GM21619 (cell line): ENCODE results near the gene AICDA.
"Not testable (repeated sequence)": the region's sequence is repeated elsewhere in the genome, so short reads cannot be mapped to it uniquely, and the experiment has no call there.

Experiments
- ATAC-seq: cut with Tn5 transposase; IDR thresholded peaks from one replicate; pipeline ENCODE4 v1.9.1; 2021; ENCODE audit not compliant: unreplicated experiment

AICDA gene

GRCh38 chr12:8613881-8614280 is 1.2 kb upstream of the AICDA start:
- not testable (repeated sequence) for ATAC-seq

DNA sequence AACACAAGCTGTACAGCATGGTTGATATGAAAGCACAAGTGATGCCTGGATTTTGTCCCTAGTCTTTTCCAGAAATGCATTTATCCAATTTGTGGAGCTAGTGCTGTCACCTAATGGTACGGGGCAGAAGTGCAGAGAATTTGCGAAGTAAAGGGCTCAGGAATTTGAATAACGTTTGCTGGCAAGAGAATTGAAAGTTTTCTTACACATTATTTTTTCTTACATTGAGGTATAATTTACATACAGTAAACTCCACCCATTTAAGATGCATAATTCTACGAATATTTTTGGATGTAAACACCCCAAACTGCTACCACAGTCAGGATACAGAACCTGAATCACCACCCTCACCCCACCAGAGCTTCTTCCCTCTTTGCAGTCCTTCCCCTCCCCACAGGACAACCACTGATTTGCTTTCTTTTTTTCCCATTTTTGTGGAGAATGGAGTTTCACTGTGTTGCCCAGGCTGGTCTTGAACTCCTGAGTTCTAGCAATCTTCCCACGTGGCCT is 3.5 kb downstream of the AICDA start:
- no peak for ATAC-seq

DNA sequence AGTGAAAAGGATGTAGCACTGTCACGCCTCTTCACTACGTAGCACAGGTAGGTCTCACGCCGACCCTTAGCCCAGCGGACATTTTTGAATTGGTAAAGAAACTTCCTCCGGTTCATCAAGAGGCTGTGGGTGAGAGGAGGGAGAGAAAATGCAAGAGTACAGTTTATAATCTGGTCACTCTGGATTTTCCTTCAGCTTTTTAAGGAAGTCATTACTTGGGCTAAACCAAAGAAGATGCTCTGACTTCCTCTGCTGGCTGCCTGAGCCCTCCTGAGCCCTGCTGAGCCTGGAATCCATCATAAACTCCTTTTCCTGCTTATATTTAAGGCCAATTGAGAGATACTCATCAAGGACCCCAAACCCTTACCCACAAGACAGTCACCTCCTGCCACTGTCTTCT is 5.8 kb downstream of the AICDA start:
- ATAC-seq = no peak

GRCh38 chr12:8605057-8605456 is 7.6 kb downstream of the AICDA start:
- ATAC-seq = no peak

DNA sequence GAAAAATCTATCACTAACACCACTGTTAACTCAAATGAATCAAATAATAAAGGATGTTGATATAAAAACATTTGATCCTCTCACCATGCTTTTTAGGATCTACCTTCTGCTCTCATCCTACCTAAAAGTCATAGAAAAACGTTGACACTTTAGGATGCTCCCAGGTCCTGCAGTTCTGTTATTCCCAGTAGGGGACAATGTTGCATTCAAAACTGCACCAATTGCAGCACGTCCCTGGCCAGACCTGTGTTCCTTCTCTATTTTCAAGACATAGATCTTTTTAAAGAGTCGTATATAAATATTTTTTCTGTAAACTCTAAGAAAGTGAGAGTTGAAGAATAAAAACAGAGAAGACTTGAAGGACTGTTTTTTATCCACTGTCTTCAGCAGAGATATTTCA is 8.8 kb downstream of the AICDA start:
- ATAC-seq = no peak

DNA sequence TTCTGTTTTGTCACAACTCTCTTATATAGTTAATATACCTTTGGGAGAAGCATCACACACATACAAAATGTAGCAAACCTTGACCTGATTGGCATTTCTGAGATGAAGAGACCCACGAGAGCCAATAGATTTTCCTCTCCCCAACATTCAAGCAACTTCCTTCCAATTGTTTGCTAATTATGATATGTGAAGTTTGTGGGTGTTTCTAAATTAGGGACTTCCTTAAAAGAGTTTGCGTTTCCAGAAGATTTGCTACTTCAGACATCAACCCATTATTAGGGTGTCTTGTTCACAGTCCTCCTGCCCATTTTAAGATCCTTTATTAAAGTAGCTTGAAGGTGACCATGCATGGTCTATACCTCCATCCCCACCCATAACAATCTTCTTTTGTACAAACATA is 9.4 kb downstream of the AICDA start:
- ATAC-seq = no peak

DNA sequence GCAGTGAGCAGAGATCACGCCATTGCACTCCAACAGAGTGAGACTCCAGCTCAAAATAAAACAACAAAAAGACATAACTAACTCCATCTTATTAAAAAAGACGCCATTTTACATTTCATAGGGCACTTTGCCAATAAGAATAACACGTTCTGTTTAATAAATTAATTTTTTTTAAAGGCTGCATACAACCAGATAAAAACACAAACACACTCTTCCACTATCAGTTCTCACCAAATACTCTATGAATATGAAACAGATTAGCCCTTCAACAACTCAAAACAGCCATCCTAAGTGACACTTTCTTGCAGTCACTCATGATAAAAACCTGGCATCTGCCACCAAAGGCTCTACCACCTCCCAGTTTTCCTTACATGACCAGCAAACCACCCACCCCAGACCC is 16.1 kb downstream of the AICDA start:
- ATAC-seq = no peak

DNA sequence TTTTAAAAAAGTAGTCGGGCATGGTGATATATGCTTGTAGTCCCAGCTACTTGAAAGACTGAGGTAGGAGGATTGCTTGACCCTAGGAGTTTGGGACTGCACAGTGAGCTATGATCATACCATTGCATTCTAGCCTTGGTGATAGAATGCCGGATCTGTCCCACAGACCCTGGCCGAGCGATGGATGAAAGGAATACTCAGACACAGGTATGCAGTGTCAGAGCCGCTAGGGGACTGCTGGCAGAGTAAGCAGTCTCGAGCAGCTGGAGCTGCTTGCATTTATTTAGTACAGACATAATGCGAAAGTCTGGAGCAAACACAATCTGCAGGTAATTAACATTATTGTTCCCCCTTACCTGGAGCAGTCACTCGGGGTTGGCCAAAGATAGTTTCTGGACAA is 18.6 kb downstream of the AICDA start:
- ATAC-seq = no peak

GRCh38 chr12:8593246-8593645 is 19.4 kb downstream of the AICDA start:
- no peak for ATAC-seq

- ATAC-seq = peak; percentile 77
Measured at GRCh38 chr12:8590842-8591545, 21.7 kb downstream of the AICDA start.

DNA sequence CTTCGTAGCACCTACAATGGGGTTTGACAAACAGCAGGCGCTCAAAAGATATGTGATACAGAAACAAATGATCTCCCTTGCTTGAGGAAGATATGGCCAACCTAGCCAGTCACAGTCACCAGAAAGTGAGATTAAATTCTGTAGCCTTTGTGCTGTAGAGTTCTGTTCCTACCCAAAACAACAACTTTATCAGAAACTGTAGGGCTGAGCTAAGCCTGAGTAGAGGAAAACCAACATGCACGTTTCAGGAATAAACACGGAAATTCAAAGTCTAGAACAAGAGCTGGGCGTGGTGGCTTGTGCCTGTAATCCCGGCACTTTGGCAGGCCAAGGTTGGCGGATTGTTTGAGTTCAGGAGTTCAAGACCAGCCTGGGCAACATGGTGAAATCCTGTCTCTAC is 23.0 kb downstream of the AICDA start:
- ATAC-seq = no peak

GRCh38 chr12:8584478-8584877 is 28.2 kb downstream of the AICDA start:
- ATAC-seq = not testable (repeated sequence)

DNA sequence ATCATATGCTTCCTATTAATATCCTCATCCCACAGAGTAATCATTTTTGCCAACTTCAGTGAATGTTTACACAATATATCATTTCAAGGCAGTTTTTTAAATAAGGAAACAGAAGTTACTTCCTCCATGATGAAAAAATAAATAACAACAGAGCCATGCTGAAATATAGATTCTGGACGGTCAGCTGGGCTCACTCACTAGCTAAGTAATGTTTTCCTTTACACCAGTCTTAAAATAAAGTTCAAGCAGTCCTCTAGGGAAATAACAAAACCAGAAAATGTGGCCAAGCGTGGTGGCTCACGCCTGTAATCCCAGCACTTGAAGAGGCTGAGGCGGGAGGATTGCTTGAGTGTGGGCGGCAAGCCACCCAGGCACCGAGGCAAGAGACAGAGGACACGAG is 28.7 kb downstream of the AICDA start:
- ATAC-seq = no peak

DNA sequence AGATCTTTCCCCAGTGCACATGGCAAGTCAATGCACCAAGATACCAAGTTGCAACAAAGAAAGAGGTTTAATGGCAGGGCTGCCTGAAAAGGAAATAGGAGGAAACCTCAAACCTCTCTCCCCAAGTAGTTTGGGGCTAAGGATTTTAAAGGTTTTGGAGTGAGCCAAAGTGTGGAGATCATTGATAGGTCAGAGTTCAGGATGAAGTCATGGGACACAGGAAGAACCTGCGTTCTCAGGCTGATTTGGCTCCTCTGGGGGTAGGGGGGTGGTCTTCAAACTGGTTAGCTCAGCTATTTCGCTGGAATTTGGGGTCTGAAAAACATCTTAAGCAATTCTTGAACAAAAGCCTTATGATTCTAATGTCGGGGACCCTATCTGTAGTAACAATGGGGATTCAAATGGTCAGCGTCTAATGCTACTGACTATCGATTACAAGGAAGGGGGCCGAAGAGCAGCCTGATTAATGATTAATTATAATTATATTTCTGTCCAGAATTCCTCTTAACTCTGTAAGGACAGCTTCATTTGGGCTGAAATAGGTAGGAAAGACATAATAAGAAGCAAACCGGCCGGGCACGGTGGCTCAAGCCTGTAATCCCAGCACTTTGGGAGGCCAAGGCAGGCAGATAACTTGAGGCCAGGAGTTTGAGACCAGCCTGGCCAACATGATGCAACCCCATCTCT is 31.4 kb downstream of the AICDA start:
- no peak for ATAC-seq

DNA sequence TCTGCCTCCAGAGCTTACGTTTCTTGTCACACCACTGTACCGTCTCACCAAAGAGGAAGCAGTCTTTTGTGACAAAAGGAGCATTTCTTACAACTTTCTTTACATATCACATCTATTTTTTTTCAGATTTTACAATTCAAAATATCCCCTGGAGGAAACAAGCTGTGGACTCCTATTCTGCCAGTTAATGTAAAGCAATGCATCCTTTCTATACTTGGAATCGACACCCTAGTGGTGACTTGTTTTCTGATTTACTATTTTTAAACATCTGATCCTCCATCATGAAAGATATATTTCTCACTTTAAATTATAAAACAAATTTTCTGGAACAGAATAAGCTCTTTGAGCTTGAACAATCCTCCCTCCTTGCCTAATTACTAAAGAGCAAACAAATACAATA is 34.8 kb downstream of the AICDA start:
- no peak for ATAC-seq

DNA sequence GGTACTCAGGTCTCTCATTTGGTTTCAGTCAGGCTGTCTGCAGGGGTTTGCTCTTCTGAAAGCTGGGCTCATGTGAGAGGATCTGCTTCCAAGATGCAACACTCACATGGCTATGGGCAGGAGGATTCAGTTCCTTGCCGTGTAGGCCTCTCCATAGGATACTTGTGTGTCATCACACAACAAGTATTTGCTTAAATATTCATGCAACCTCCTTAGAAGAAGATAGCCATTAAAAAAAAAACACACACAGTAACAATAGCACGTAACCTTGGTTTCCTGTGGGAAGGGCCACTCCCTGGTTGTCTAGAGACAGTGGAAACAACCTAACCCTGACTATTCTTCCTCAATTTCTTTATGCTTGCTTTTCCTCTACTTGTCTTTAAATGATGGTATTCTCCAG is 40.2 kb downstream of the AICDA start:
- no peak for ATAC-seq

GRCh38 chr12:8566525-8566924 is 46.1 kb downstream of the AICDA start:
- no peak for ATAC-seq

GRCh38 chr12:8566052-8566451 is 46.6 kb downstream of the AICDA start:
- ATAC-seq = not testable (repeated sequence)

GRCh38 chr12:8564656-8565055 is 48.0 kb downstream of the AICDA start:
- no peak for ATAC-seq

DNA sequence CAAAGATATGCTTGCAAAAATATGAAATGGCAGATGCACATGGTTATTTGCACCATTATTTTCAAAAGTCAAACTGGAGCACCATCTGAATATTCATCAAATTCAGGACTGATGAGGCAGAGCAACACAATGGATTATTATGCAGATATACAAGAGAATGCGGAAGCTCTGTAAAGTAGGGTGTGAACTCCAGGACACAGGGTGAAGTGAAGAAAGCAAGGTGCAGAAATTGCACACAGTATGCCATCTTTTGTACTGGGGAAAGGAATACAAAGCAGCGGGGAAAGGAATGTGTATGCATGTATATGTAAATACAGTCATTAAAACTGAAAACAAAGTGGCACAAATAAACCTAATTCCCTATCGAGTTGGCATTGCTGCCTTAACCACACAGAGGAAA is 49.3 kb downstream of the AICDA start:
- ATAC-seq = no peak

DNA sequence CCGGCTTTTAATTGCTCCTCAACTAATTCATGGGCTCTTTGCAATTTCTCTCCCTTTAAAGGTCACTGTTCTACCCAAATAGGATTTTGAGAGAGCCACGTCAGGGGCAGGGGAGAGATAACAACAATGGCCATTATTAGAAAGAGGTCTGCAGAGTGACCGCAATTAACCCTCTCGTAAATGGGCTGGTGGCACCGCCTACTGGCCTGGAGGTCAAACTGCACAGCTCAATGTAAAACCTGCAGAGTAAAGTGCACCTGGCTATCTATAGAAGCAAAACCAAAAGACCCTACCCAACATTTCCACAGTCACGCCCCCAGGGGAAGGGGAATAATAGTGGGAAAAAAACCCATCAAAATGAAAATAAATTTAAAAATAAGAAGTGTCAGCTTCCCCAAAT is 50.3 kb downstream of the AICDA start:
- ATAC-seq = no peak

- no peak for ATAC-seq
Measured at GRCh38 chr12:8561011-8561410, 51.6 kb downstream of the AICDA start.

DNA sequence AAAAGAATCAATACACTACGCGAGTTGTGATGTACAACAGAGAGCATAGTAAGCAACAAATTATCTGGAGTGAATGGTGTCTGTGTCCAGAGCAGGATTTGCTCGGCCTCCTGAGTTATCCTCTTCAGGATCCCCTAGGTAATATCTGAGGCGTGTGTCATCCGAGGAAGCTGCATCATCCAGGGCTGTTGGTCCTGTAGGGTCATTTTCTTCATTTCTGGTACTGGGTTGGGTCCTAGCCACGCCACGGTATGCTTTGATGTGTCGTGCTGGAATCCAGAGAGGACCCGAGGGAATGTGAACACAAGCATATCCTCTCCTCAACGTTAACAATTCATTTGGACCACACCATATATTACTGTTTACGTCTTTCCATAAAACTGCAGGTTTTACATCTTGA is 53.0 kb downstream of the AICDA start:
- ATAC-seq = no peak
